Activated gamma-delta T cell (primary cell): ENCODE results near the gene ZXDC.

Experiments
- DNase-seq: peaks from one replicate; lab custom pipeline; 2025; lab: John Stamatoyannopoulos, UW

ZXDC gene

DNA sequence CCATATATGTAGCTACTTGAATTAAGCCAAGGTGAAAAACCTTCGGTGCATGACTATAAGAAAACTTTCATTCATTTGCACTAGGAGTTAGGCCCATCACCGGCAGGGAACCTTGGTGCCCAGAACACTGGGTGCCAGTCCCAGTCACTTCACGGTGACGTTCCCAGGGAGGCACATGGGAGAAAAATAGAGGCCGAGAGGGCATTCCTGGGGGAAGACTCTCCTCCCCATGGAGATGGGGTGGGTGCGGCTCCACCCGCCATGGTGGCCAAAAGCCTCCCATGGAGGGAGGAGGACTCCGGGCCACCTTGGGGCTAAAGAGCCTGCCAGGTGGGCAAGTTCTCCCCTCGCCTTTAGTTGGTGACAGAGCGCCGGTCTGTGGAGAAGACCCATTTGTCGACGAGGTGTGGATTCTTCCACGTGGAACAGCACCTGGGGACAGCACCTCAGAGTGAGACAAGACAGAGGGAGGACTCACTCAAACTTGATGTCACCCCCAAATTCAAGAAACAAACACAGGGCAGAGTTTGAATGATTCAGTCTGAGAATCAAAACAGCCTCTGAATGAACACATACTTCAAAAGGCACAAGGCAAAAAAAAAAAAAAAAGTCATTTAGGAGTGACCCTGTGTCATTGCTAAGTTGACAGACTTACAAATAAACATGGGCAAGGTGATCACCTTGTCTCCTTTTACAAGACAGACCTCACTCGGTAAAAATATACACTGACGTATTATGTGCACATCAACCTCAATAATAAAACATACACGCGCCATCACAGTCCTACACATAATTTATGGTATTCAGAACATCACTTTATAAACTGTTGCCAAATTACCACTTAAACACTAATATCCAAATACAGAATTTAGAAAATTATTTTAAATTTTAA lies 38.6 kb downstream of the ZXDC start:
- DNase-seq = no peak

GRCh38 chr3:126435456-126436315 lies 40.0 kb downstream of the ZXDC start:
- DNase-seq = no peak

- no peak for DNase-seq
These were observed 40.7 kb downstream of the ZXDC start for GRCh38 chr3:126434931-126435411.

DNA sequence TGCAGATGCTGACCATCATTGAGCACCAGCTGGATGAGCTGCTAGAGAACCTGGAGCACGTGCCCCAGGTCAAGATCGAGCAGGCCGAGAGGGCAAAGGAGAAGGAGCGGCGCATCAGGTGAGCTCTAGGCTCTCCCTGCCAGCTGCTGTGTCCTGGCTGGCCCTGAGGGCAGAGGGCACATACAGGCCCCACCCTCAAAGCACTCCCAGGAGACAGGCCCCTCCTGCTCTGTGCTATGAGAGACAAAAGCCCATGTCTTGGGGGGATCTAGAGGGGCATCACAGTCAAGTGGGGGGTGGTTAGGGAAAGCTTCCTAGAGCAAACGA lies 41.5 kb downstream of the ZXDC start:
- DNase-seq = no peak

GRCh38 chr3:126433496-126434263 lies 42.0 kb downstream of the ZXDC start:
- DNase-seq = no peak

DNA sequence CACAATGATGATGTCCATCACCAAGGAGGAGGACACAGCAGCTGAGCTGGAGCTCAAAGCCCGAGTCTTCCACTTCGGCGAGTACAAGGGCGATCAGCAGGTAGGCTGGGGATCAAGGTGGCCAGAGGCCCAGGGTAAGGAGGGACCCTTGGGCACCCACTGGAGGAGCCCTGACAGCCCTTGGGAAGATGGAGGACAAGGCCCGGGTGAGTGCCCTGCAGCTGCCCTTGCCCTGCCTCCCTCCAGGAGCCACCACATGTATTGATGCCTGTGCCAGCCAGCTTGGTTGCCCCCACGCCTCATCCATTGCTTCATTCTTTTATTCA lies 42.6 kb downstream of the ZXDC start:
- no peak for DNase-seq

GRCh38 chr3:126432361-126433104 lies 43.2 kb downstream of the ZXDC start:
- DNase-seq = no peak

DNA sequence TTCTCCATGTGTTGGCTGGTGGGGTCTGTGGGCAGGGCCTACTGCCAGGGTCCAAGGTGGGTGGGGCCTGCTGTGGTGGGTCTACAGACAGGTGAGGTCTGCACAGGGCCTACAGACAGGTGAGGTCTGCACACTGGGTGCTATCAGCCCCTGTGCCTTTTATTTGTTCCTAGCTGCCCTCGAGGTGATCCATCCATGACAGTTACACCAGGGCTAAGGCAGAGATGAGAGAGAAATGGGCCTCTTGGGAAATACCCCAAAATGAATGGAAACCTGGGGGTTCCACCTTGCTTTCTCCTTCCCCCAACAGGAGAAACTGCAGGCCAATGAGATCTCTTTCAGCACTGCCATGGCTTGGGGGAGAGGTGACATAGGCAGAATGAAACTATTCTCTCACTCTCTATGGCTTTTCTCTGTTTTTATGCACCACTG lies 44.6 kb downstream of the ZXDC start:
- DNase-seq = no peak

GRCh38 chr3:126424751-126425150 lies 50.9 kb downstream of the ZXDC start:
- no peak for DNase-seq

DNA sequence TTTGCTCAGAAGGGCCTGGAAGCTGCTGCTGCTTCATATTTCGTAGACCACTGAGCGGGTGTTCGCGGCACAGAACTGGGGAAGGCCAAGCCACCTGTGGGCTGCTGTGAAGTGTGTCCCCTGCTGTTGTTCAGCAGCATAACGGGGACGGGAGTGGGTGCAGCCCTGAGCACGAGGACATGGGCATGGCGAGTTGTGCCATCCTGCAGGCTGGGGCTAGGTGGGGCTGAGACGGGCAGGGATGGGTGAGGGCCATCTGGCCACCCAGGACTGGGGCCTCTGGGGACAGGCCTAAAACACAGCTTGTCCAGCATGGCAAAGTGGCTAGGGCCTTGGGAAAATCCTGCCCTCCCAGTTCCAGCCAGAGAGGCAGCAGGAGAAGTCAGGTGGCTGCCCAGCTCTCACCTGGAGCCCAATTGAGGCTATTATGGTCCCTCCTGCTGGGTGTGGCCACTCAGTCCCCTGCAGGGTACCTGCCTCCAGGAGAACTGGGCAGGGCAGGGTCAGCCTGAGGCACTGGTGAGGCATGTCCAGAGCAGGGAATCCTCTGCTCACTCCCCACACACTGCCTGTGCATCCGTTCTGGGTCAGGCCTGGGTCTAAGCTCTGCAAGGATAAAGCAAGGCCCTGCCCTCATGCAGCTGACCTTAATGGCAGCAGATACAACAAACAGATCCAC lies 51.5 kb downstream of the ZXDC start:
- no peak for DNase-seq

GRCh38 chr3:126423191-126424038 lies 52.3 kb downstream of the ZXDC start:
- DNase-seq = no peak

- no peak for DNase-seq
These were observed 53.1 kb downstream of the ZXDC start for GRCh38 chr3:126422571-126423091.

DNA sequence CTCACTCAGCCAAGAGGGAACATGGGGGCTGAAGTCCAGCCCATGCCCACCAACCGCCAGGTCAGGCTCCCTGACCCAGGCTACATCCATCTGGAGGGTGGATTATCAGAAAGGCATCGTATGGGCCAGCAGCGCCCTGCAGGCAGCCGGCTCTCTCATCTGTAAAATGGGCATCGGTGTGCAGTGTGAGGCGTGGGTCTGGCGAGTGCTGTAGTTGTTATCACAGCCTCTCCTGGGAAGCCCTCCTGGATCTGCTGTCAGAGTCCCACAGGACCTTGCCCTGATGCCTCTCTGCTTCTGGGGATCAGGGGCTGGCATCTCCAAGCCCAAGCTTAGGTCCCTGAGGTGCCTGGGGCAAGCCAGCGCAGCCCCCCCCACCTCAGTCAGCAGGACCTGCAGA lies 53.6 kb downstream of the ZXDC start:
- DNase-seq = no peak

DNA sequence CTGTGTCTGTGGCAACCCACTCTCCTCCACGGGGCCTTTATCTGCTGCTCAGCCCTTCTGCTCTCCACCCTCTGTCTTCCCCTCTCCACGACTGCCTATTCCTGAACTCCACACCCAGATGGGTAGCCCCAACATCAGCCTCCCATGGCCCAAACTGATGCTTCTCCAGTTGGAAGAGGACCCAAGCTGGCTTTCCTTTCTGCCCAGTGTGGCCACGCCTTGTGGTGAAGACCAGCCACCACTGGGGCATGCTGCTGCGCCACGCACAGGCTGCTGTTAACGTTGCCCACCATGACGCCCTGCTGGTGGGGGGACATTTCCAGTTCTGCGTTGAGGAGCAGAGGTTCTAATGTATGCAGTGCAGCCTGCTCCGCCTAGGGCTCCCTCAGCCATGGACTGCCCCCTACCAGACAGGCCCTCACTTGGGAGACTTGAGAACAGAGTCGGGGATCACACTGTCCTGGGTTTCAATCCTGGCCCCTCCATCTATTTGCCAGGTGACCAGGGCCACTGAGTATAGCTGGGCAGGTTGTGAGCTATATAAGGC lies 54.0 kb downstream of the ZXDC start:
- DNase-seq = no peak

- DNase-seq = no peak
These were observed 55.6 kb downstream of the ZXDC start for GRCh38 chr3:126419886-126420786.

GRCh38 chr3:126419151-126419703 lies 56.5 kb downstream of the ZXDC start:
- no peak for DNase-seq

- DNase-seq = no peak
These were observed 57.0 kb downstream of the ZXDC start for GRCh38 chr3:126418661-126419131.

DNA sequence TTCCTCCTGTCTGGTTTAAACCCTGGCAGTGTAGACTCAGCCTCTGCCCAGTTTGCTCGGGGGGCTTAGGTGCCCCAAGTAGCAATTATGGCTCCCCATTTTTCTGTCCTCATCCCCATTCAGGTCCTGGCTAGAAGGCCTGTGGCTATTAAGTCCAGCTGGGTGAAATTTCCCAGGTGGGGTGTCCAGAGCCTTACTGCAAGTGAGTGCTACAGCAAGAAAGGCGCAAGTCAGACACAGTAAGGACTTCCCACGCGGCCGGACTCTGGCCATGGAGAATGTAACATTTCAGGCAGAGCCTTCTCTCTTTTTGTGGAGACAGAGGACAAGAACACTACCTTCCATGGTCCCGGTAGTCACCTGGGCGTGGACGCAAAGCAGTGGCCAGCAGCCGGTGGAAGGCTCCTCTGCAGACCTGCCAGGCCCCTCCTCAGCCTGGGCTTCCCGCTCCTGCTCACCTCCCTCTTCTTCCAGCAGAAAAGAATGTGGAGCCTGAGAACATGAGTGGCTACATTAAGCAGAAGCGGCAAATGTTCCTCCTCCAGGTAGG lies 57.6 kb downstream of the ZXDC start:
- DNase-seq = no peak
